ENCODE measurements around the gene BOLA1. TPM values are rescaled to one million over a fixed set of nuclear protein-coding genes. Genes with fewer than 3 reads are reported as not detected.
A peak's percentile ranks its signal among the peaks of the same experiment; 100 is the strongest.

Gene BOLA1
- total and polyA plus RNA-seq, 2 of the 13 experiments (the other 11 are each of a cell fraction or from before 2014, with no cell fraction given) = 3.2 to 4.2 TPM

DNA sequence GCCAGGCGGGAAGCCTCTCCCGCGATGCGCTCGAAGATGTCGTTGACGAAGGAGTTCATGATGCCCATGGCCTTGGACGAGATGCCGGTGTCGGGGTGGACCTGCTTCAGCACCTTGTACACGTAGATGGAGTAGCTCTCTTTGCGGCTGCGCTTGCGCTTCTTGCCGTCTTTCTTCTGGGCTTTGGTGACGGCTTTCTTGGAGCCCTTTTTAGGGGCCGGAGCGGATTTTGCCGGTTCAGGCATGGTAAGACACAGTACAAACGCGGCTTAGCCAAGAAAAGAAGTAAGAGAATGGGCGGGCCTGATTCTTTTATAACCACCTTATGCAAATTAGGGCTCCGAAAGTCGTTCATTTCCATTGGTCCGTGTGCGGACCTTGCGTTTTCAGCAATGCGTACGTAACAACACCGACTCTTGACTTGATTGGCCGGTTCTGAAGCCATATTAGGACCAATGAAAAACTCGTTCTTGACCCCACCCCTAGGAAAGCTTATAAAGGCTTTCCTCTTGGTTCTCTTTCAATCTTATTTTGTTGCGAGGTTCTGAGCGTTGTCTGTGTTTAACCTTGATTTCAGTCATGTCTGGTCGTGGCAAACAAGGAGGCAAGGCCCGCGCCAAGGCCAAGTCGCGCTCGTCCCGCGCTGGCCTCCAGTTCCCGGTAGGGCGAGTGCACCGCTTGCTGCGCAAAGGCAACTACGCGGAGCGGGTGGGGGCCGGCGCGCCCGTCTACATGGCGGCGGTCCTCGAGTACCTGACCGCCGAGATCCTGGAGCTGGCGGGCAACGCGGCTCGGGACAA, 12.8 kb upstream of the BOLA1 start (continued):
- TF ChIP-seq, protein P1, sequence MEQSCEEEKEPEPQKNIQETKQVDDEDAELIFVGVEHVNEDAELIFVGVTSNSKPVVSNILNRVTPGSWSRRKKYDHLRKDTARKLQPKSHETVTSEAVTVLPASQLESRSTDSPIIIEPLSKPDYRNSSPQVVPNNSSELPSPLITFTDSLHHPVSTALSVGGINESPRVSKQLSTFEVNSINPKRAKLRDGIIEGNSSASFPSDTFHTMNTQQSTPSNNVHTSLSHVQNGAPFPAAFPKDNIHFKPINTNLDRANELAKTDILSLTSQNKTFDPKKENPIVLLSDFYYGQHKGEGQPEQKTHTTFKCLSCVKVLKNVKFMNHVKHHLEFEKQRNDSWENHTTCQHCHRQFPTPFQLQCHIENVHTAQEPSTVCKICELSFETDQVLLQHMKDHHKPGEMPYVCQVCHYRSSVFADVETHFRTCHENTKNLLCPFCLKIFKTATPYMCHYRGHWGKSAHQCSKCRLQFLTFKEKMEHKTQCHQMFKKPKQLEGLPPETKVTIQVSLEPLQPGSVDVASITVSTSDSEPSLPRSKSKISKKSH (CRISPR knock-in tag; IDR thresholded peaks at IDR 0.05; ENCODE audit: borderline replicate concordance) = no peak
- TF ChIP-seq PCBP1 (IDR thresholded peaks at IDR 0.05; ENCODE audit: borderline replicate concordance, low read depth, low read length) (no peak), SP4 (CRISPR knock-in tag; IDR thresholded peaks at IDR 0.05) (peak; percentile 64; the same call in 1 of the 2 replicates), CBX1 (IDR thresholded peaks at IDR 0.05; ENCODE audit: low read depth) (peak; percentile 73), ZKSCAN1 (IDR thresholded peaks at IDR 0.05; ENCODE audit: low read length) (peak; percentile 74; the same call in 1 of the 2 replicates), ZBTB21 (CRISPR knock-in tag; IDR thresholded peaks at IDR 0.05) (no peak), ZNF768 (CRISPR knock-in tag; IDR thresholded peaks at IDR 0.05) (peak; percentile 76), HNF4G (IDR thresholded peaks at IDR 0.05; ENCODE audit: borderline replicate concordance, low read depth, low read length) (no peak), HNF4G (CRISPR knock-in tag; IDR thresholded peaks at IDR 0.05; ENCODE audit: borderline replicate concordance, low read depth) (no peak), ARHGAP35 (CRISPR knock-in tag; IDR thresholded peaks at IDR 0.05; ENCODE audit: borderline replicate concordance) (0 out of 2 replicates have a peak, but pooled peaks have one; percentile 23), KLF12 (CRISPR knock-in tag; IDR thresholded peaks at IDR 0.05; ENCODE audit: borderline replicate concordance) (peak; percentile 57), ZNF335 (CRISPR knock-in tag; IDR thresholded peaks at IDR 0.05) (peak; percentile 3; the same call in 1 of the 2 replicates), DNMT1 (CRISPR knock-in tag; IDR thresholded peaks at IDR 0.05) (0 out of 2 replicates have a peak, but pooled peaks have one; percentile 39), CBX5 (CRISPR knock-in tag; IDR thresholded peaks at IDR 0.05; ENCODE audit: borderline replicate concordance) (peak; percentile 68; the same call in 1 of the 2 replicates), NCOA5 (CRISPR knock-in tag; IDR thresholded peaks at IDR 0.05) (peak; percentile 95; the same call in 1 of the 2 replicates), GTF2F1 (IDR thresholded peaks at IDR 0.05; ENCODE audit: low read length) (peak; percentile 87; the same call in 1 of the 2 replicates), ZSCAN12 (CRISPR knock-in tag; IDR thresholded peaks at IDR 0.05) (no peak)
- TF ChIP-seq, protein P2, sequence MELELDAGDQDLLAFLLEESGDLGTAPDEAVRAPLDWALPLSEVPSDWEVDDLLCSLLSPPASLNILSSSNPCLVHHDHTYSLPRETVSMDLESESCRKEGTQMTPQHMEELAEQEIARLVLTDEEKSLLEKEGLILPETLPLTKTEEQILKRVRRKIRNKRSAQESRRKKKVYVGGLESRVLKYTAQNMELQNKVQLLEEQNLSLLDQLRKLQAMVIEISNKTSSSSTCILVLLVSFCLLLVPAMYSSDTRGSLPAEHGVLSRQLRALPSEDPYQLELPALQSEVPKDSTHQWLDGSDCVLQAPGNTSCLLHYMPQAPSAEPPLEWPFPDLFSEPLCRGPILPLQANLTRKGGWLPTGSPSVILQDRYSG (CRISPR knock-in tag; IDR thresholded peaks at IDR 0.05) = peak; percentile 21; the same call in 1 of the 2 replicates
- TF ChIP-seq, protein P3, sequence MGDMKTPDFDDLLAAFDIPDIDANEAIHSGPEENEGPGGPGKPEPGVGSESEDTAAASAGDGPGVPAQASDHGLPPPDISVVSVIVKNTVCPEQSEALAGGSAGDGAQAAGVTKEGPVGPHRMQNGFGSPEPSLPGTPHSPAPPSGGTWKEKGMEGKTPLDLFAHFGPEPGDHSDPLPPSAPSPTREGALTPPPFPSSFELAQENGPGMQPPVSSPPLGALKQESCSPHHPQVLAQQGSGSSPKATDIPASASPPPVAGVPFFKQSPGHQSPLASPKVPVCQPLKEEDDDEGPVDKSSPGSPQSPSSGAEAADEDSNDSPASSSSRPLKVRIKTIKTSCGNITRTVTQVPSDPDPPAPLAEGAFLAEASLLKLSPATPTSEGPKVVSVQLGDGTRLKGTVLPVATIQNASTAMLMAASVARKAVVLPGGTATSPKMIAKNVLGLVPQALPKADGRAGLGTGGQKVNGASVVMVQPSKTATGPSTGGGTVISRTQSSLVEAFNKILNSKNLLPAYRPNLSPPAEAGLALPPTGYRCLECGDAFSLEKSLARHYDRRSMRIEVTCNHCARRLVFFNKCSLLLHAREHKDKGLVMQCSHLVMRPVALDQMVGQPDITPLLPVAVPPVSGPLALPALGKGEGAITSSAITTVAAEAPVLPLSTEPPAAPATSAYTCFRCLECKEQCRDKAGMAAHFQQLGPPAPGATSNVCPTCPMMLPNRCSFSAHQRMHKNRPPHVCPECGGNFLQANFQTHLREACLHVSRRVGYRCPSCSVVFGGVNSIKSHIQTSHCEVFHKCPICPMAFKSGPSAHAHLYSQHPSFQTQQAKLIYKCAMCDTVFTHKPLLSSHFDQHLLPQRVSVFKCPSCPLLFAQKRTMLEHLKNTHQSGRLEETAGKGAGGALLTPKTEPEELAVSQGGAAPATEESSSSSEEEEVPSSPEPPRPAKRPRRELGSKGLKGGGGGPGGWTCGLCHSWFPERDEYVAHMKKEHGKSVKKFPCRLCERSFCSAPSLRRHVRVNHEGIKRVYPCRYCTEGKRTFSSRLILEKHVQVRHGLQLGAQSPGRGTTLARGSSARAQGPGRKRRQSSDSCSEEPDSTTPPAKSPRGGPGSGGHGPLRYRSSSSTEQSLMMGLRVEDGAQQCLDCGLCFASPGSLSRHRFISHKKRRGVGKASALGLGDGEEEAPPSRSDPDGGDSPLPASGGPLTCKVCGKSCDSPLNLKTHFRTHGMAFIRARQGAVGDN (CRISPR knock-in tag; IDR thresholded peaks at IDR 0.05) = no peak; the same call in 1 of the 2 replicates
- TF ChIP-seq, protein P4, sequence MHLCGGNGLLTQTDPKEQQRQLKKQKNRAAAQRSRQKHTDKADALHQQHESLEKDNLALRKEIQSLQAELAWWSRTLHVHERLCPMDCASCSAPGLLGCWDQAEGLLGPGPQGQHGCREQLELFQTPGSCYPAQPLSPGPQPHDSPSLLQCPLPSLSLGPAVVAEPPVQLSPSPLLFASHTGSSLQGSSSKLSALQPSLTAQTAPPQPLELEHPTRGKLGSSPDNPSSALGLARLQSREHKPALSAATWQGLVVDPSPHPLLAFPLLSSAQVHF (CRISPR knock-in tag; IDR thresholded peaks at IDR 0.05) = 0 out of 2 replicates have a peak, but pooled peaks have one; percentile 47

Data from HepG2 (cell line).